ENCODE measurements around the gene PRKCE. TPM values are rescaled to one million over a fixed set of nuclear protein-coding genes. Genes with fewer than 3 reads are reported as not detected.
A peak's percentile ranks its signal among the peaks of the same experiment; 100 is the strongest.

PRKCE gene
- total RNA-seq, 1 donor, result 12.5 TPM

- DNase-seq (ENCODE audit: low read depth), result no peak
- no peak for TF ChIP-seq CTCF (IDR thresholded peaks at IDR 0.05; ENCODE audit: insufficient read depth, low read length)
Measured at GRCh38 chr2:45929674-45930395, 278.4 kb downstream of the PRKCE start.

GRCh38 chr2:45930396-45930792 lies 278.9 kb downstream of the PRKCE start:
- no peak overlapping the region for H3K4me3 ChIP-seq (ENCODE audit: low read depth, low read length)
- peak; percentile 78 for DNase-seq (ENCODE audit: low read depth)
- no peak for TF ChIP-seq CTCF (IDR thresholded peaks at IDR 0.05; ENCODE audit: insufficient read depth, low read length)

More at GRCh38 chr2:45929674-45930395, 278.4 kb downstream of the PRKCE start:
- H3K4me3 ChIP-seq (ENCODE audit: low read depth, low read length), result no peak overlapping the region

GRCh38 chr2:45932278-45932975 lies 281.0 kb downstream of the PRKCE start:
- DNase-seq (ENCODE audit: low read depth), result peak; percentile 88
- no peak overlapping the region for H3K4me3 ChIP-seq (ENCODE audit: low read depth, low read length)
- no peak for TF ChIP-seq CTCF (IDR thresholded peaks at IDR 0.05; ENCODE audit: insufficient read depth, low read length)

- peak; percentile 98 for DNase-seq (ENCODE audit: low read depth)
- peak; percentile 75 for TF ChIP-seq CTCF (IDR thresholded peaks at IDR 0.05; ENCODE audit: insufficient read depth, low read length)
- H3K4me3 ChIP-seq (ENCODE audit: low read depth, low read length), result no peak overlapping the region
Measured at GRCh38 chr2:45935791-45936622, 284.5 kb downstream of the PRKCE start.

GRCh38 chr2:45936623-45936979 lies 285.1 kb downstream of the PRKCE start:
- DNase-seq (ENCODE audit: low read depth), result no peak
- peak; percentile 2 for TF ChIP-seq CTCF (IDR thresholded peaks at IDR 0.05; ENCODE audit: insufficient read depth, low read length)
- H3K4me3 ChIP-seq (ENCODE audit: low read depth, low read length), result no peak overlapping the region

GRCh38 chr2:45937990-45938389 lies 286.5 kb downstream of the PRKCE start:
- DNase-seq (ENCODE audit: low read depth), result no peak
- TF ChIP-seq CTCF (IDR thresholded peaks at IDR 0.05; ENCODE audit: insufficient read depth, low read length), result no peak
- no peak overlapping the region for H3K4me3 ChIP-seq (ENCODE audit: low read depth, low read length)

All from fibroblast of the aortic adventitia (primary cell).